HG03521 (cell line): ENCODE data around the gene AFDN.

Experiments used
- ATAC-seq: cut with Tn5 transposase; IDR thresholded peaks from one replicate; pipeline ENCODE4 v1.9.1; 2021; ENCODE audit warnings: mild to moderate bottlenecking, moderate library complexity; ENCODE audit not compliant: unreplicated experiment

The AFDN gene

GRCh38 chr6:167870321-167870720 lies 43.6 kb downstream of the AFDN start:
- ATAC-seq: no peak

DNA sequence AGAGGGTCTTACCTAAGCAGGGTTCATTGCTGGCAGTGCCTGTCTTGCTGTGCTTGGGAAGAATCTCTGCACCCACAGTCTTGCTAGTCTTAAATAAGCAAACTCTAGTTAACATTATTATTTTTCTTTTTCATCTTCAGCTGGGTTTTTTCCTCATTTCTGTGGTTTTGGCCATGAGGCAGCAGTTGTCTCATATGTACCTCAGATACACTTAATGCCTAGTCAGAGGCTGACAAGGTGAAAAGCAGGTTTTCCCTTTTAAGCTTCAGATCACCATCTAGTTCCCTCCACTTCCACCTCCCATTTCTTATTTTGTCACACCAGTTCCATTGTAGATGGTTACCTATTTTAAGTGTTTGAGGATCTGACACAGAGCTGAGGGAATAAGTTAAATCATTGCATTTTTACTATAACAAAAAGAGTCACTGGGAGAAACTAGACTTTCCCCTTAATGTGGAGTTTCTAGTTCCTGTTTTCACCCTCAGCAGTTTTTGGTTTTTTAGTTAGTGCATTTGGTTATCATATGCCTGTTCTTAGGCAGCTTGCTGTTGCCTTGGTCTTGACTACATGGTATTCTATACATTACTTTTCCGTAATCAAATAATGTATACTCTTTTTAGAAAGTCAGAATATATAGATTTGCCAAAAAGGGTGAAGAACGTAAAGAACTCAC lies 46.0 kb downstream of the AFDN start:
- no peak for ATAC-seq

- no peak for ATAC-seq
Observed at GRCh38 chr6:167877994-167878779, 51.5 kb downstream of the AFDN start.

DNA sequence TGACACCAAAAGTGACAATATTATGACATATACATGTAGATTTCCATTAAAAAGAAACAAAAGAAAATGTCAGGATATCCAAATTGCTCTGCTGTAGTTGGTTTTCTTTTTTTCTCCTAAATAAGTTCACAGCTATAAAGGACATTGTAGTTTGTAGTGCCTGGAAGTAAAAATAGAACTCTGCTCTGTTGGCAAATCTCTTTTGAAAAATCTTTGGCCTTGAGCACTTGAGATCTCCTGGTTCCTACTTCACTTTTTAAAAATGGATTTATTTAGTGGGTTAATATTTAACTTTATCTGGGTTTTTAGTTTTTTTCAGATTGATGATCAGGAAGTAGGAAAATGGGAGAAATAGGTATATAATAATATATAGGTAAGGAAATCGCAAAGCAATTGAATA lies 52.9 kb downstream of the AFDN start:
- ATAC-seq: no peak

DNA sequence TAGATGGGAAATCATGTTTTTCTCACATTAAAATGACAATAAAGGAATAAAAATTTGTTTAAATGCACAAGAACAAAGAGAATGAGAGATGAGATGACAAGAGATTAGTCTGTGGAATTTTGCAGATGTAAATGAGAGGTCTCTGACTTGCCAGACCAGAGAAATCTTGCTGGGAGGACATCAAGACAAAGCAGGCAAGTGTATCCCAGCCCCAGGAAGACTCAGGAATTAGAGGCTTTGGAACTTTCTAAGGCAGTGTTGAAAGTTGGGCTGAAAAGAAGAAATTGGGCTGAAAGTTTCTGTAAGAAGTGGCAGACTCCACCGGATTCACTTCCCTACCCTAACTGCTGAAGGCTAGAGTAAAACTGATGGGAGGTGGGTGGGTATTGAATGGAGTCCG lies 54.6 kb downstream of the AFDN start:
- ATAC-seq: no peak

- no peak for ATAC-seq
Observed at GRCh38 chr6:167882244-167882643, 55.5 kb downstream of the AFDN start.

DNA sequence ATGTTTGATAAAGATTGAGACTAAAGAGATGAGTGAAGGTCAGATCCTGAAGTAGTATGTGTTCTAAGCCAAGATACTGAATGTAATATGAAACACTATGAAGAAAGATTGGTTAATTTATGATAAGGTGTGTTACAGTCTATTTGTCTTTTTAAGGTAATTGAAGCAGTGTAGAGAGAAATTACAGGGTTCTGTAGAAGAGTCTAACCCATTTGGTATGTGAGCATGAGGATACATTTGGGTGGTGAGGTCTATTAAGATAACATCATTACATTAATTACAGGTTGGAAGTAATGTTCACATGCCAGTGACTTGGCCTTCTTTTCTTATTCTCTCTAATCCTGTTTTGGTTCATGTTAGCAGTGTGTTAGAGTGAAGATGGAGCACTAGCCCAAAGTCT lies 61.4 kb downstream of the AFDN start:
- no peak for ATAC-seq

DNA sequence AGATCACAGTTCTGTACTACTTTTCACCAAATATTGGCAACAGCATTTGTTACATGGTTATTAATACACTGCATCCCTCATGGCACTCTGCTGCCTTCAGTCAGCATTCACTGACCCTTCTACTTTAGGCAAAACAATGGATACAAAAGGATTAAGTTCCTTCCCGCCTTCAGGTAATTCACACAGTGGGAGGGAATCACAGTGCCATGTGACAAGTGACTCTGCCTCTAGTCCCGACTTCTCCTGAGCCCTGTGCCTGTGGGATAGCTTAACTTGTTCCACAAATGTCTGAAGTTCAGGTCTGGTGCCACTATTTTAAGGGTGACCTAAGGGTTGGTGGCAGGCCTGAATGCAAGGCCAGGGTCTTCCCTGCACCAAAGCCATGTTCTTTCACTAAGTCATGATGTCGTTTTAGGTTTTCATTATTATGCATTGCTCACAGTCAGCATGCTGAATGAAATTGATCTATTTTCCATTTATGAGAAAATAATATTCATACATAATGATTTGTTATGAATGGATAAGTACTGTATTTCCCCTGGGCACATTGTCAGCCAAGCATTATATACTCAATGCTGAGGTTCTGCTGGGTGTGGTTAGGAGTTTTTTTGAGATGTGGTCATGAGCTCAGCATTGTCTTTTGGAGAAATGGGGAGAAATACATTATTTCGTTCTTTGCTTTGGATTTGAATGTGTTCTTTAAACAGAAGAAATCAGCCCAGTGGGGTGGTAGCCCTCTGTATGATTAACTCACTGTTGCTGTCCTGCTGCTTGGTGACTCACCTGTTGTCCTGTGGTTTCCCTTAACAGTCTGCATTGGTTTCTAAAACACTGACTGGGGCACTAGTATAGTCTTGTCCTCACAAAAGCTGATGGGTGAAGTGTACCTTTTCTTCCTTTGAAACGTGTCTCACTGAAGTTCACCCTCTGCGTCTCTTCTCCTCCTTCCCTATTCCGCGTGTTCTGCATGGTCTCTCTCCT lies 66.4 kb downstream of the AFDN start:
- ATAC-seq: peak; percentile 56

DNA sequence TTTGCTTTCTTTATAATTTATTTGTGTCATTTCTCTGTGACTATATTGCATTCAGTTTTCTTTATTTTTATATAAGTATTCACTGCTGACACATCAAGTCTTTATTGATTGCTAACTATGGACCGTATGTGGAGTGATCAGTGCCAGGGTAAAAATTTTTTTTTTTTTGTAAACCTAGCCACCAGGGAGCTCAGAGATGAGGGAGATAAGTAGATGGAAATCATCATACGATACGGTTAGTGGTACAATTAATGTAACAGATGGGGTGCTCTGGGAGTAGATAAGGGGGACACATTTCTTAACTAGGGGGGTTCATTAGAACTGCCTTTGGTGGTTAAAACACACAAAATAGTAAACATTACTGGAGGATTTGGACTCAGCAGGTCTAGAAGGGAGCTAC lies 68.3 kb downstream of the AFDN start:
- ATAC-seq: no peak

- ATAC-seq: no peak
Observed at GRCh38 chr6:167896648-167897047, 69.9 kb downstream of the AFDN start.

- ATAC-seq: no peak
Observed at GRCh38 chr6:167898673-167899311, 72.1 kb downstream of the AFDN start.

- no peak for ATAC-seq
Observed at GRCh38 chr6:167904791-167905190, 78.1 kb downstream of the AFDN start.

- ATAC-seq: no peak
Observed at GRCh38 chr6:167906899-167907298, 80.2 kb downstream of the AFDN start.

DNA sequence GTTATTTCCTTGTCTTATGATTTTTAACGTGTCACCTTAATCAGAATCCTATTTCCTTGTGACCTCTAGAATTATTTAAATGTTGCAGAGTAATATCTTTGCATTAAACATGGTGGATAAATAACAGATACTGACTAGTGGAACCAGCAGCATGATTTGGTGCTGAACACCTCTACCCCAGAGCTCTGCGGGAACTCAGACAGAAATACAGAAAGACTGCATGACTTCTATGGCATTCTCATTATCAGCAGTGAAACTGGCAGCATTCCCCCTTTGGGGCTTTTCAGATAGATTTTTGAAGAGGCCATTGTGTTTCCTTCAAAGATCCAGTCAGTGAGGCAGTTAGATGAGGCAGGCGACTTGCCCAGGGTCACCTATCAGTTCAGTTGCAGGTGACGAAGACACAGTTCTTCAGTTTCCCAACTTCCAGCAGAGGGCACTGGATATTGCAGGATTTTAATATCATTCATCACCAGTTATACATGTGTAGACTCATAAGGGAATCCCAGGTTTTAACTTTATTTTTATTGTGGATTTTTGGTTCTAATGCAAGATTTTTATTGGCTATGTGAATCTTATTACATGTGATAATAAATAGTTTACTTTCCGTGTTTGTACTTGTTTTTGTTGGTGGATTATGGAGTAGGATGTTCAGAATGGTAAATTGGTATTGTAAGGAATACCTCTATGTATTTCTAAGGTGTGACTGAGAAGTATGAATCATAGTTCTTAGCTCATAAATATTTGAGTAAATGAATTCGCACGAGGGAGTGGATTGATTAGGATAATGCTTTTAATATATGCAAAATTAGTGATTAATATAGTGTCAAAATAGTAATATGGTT lies 81.3 kb downstream of the AFDN start:
- ATAC-seq: no peak

DNA sequence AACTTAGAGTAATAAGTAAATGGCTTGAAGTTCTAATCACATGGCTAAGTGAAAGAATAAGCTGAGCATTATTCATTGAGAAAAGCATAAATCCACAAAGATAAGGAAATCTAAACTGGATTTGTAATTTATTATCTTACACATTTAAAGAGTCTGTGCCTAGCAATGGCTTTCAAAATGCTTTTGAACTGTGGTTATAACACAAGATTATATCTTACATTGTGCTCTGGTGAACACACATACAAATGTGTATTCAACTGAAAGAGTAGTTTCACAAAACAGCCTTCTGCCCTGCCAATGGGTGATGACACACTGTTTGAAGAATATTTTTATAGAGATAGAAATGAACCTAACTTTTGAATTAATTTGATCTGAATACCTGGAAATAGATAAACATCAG lies 83.3 kb downstream of the AFDN start:
- ATAC-seq: no peak

- ATAC-seq: no peak
Observed at GRCh38 chr6:167910652-167911051, 83.9 kb downstream of the AFDN start.

DNA sequence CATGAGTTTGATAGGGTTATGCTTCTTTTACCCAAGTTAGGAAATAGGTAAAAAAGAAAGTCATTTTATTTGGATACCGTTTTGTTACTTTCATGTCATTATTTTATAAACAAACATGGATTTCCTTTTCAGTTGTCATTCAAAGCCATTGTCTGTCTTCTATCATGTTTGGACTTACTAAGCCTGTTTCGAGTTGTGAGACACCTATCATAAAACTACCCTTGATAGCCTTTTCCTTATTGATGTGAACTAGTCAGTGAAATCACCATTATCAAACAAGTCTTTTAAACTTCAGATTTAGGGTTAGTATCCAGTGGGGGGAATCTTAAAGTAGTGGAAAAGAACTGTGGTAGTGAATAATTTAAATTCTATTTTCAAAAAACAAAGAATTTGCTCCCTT lies 85.8 kb downstream of the AFDN start:
- no peak for ATAC-seq

- ATAC-seq: no peak
Observed at GRCh38 chr6:167913699-167914098, 87.0 kb downstream of the AFDN start.

- ATAC-seq: no peak
Observed at GRCh38 chr6:167915139-167915538, 88.4 kb downstream of the AFDN start.

DNA sequence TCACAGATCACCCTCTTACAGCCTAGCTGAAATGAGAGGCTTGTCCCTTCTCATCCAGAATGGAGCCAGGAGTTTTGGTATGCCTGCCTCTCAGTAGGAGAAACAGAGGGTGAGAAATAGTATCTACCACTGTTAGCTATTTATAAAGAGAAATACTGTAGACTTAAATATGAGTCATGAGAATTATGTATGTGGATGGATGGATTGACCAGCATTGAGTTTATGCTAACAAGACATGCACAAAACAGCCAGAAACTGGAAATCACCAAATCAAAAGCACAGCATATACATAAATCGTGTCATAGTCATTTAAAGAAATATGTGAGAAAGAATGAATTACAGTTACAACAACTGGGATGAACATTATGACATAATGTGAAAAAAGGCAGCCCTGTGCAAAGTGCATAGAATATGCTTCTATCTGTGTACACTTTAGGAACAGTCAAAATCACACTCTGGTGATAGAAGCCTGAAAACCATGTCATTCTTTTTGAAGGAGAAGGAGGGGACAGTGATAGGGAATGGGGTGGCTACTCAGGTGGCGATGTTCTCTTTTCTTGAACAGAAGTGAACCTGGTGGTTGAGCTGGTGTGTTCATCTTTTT lies 90.9 kb downstream of the AFDN start:
- no peak for ATAC-seq
